ENCODE data around the gene POGZ.

DNA sequence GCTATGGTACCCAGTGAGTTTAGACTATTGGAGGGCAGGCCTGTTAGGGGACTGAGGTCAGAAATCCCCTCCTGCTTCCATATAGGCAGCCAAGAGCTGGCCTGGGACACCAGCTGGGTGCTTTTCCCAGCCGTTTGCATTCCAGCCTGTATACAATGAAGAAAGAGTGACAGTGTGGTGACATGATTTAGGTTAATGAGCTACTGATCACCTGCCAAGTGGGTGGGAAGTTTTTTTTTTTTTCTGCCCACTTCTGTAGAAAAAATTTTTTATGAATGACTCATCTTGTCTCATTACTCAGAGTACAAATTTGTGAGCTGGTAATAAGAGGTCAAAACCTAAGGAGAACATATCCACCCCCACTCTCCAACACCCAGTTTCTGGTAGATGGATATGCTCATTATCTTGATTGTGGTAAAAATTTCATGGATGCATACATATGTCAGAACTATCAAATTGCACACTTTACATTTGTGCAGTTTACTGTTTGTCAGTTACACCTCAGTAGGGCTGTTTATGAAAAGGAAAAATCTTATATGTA, 35.5 kb upstream of the POGZ start:
- TF ChIP-seq, protein P1, sequence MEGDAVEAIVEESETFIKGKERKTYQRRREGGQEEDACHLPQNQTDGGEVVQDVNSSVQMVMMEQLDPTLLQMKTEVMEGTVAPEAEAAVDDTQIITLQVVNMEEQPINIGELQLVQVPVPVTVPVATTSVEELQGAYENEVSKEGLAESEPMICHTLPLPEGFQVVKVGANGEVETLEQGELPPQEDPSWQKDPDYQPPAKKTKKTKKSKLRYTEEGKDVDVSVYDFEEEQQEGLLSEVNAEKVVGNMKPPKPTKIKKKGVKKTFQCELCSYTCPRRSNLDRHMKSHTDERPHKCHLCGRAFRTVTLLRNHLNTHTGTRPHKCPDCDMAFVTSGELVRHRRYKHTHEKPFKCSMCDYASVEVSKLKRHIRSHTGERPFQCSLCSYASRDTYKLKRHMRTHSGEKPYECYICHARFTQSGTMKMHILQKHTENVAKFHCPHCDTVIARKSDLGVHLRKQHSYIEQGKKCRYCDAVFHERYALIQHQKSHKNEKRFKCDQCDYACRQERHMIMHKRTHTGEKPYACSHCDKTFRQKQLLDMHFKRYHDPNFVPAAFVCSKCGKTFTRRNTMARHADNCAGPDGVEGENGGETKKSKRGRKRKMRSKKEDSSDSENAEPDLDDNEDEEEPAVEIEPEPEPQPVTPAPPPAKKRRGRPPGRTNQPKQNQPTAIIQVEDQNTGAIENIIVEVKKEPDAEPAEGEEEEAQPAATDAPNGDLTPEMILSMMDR (IDR thresholded peaks at IDR 0.05; ENCODE audit: low read length): no peak
- TF ChIP-seq EZH2phosphoT487 (IDR thresholded peaks at IDR 0.05; ENCODE audit: low read length) (no peak), EZH2 (optimal IDR thresholded peaks at IDR 0.05; ENCODE audit: low read depth, low read length) (no peak)
